ENCODE measurements around the gene ZNF433.

ZNF433 gene

GRCh38 chr19:11987405-11988281, 47.8 kb downstream of the ZNF433 start:
- DNase-seq = peak; percentile 92

- DNase-seq = no peak
These were observed 48.7 kb downstream of the ZNF433 start for GRCh38 chr19:11986754-11987153.

- no peak for DNase-seq
These were observed 50.5 kb downstream of the ZNF433 start for GRCh38 chr19:11984986-11985385.

- DNase-seq = no peak
These were observed 53.0 kb downstream of the ZNF433 start for GRCh38 chr19:11982526-11982925.

GRCh38 chr19:11979527-11979926, 56.0 kb downstream of the ZNF433 start:
- DNase-seq = no peak

- no peak for DNase-seq
These were observed 56.9 kb downstream of the ZNF433 start for GRCh38 chr19:11978492-11979100.

GRCh38 chr19:11973019-11973810, 62.3 kb downstream of the ZNF433 start:
- no peak for DNase-seq

GRCh38 chr19:11971041-11971440, 64.4 kb downstream of the ZNF433 start:
- no peak for DNase-seq

GRCh38 chr19:11970174-11970573, 65.3 kb downstream of the ZNF433 start:
- DNase-seq = no peak

GRCh38 chr19:11964858-11965645, 70.4 kb downstream of the ZNF433 start, which contains the start of gene ZNF763:
Gene ZNF763 (plus strand): TSS chr19:11965040. CDS start chr19:11965209, 169 bp downstream.
- DNase-seq = peak; percentile 77

Measured in activated CD4-positive, alpha-beta T cell treated with anti-CD3 and anti-CD28 coated beads, Interleukin-2, amount 50 U/mL, for 16 hours (primary cell).